GM19099 (cell line): ENCODE results near the gene CYB561D1.

Source experiments
- POLR2A ChIP-seq: IDR thresholded peaks from 3 replicates; pipeline ENCODE4 v1.6.1; 2011; ENCODE audit warnings: low read depth; ENCODE audit not compliant: insufficient read length; ENCODE audit errors: extremely low read depth

Gene CYB561D1

GRCh38 chr1:109493805-109494539, at the start of gene CYB561D1:
Gene CYB561D1, plus strand, starts transcription at chr1:109494094. Its CDS starts 46 bp downstream, at chr1:109494140.
- TF ChIP-seq POLR2A, result peak; percentile 92

- TF ChIP-seq POLR2A, result no peak
Measured at GRCh38 chr1:109444346-109444745, 49.5 kb upstream of the CYB561D1 start.

- TF ChIP-seq POLR2A, result no peak
Measured at GRCh38 chr1:109447524-109447923, 46.4 kb upstream of the CYB561D1 start.

- no peak for TF ChIP-seq POLR2A
Measured at GRCh38 chr1:109454497-109455133, 39.3 kb upstream of the CYB561D1 start.

GRCh38 chr1:109457819-109458218, 36.1 kb upstream of the CYB561D1 start:
- TF ChIP-seq POLR2A, result no peak

GRCh38 chr1:109466125-109466451, 27.8 kb upstream of the CYB561D1 start:
- no peak for TF ChIP-seq POLR2A

- no peak for TF ChIP-seq POLR2A
Measured at GRCh38 chr1:109466452-109467300, 27.2 kb upstream of the CYB561D1 start, which contains the start of gene SYPL2. Gene SYPL2, plus strand, starts transcription at chr1:109466546. Its CDS starts 298 bp downstream, at chr1:109466844.

GRCh38 chr1:109467301-109467777, 26.6 kb upstream of the CYB561D1 start:
- no peak for TF ChIP-seq POLR2A

GRCh38 chr1:109468061-109468460, 25.8 kb upstream of the CYB561D1 start:
- TF ChIP-seq POLR2A, result no peak

- no peak for TF ChIP-seq POLR2A
Measured at GRCh38 chr1:109468903-109469302, 25.0 kb upstream of the CYB561D1 start.

GRCh38 chr1:109470245-109470644, 23.6 kb upstream of the CYB561D1 start:
- no peak for TF ChIP-seq POLR2A

GRCh38 chr1:109472779-109473178, 21.1 kb upstream of the CYB561D1 start:
- no peak for TF ChIP-seq POLR2A

GRCh38 chr1:109474697-109475096, 19.2 kb upstream of the CYB561D1 start:
- no peak for TF ChIP-seq POLR2A

GRCh38 chr1:109475261-109475660, 18.6 kb upstream of the CYB561D1 start:
- TF ChIP-seq POLR2A, result no peak

GRCh38 chr1:109476825-109477224, 17.1 kb upstream of the CYB561D1 start:
- no peak for TF ChIP-seq POLR2A
